SH-SY5Y (cell line): ENCODE data around the gene NR3C1.
A peak's percentile ranks its signal among the peaks of the same experiment; 100 is the strongest.

Experiments used
- GATA2 ChIP-seq: IDR thresholded peaks from 2 replicates; pipeline ENCODE4 v1.6.1; 2011; ENCODE audit warnings: mild to moderate bottlenecking, low read depth, low read length
- GATA3 ChIP-seq: IDR thresholded peaks from 2 replicates; pipeline ENCODE4 v1.6.1; 2011; ENCODE audit warnings: low read depth, mild to moderate bottlenecking, low read length, moderate library complexity

Gene NR3C1

GRCh38 chr5:143403593-143404415, at the start of gene NR3C1:
TSS of gene NR3C1 (minus strand) at chr5:143403686. CDS start at chr5:143400839, 2,847 bp downstream.
- TF ChIP-seq GATA2 (no peak), GATA3 (no peak)

- no peak for TF ChIP-seq GATA2
- no peak for TF ChIP-seq GATA3
Measured at GRCh38 chr5:143449772-143450171, 46.3 kb upstream of the NR3C1 start.

- no peak for TF ChIP-seq GATA3
Measured at GRCh38 chr5:143448518-143448917, 45.0 kb upstream of the NR3C1 start.

- TF ChIP-seq GATA2 = no peak
- no peak for TF ChIP-seq GATA3
Measured at GRCh38 chr5:143447983-143448382, 44.5 kb upstream of the NR3C1 start.

GRCh38 chr5:143446535-143447226, 43.2 kb upstream of the NR3C1 start:
- TF ChIP-seq GATA3 (no peak), GATA2 (no peak)

- TF ChIP-seq GATA2 = no peak
- TF ChIP-seq GATA3 = no peak
Measured at GRCh38 chr5:143445776-143446175, 42.3 kb upstream of the NR3C1 start.

GRCh38 chr5:143443330-143443729, 39.8 kb upstream of the NR3C1 start:
- no peak for TF ChIP-seq GATA2
- TF ChIP-seq GATA3 = no peak

- TF ChIP-seq GATA3 = no peak
- no peak for TF ChIP-seq GATA2
Measured at GRCh38 chr5:143442385-143442784, 38.9 kb upstream of the NR3C1 start.

- TF ChIP-seq GATA3 (peak; percentile 94), GATA2 (peak; percentile 98)
Measured at GRCh38 chr5:143440448-143441115, 37.1 kb upstream of the NR3C1 start.

- TF ChIP-seq GATA3 (no peak), GATA2 (no peak)
Measured at GRCh38 chr5:143437666-143438273, 34.3 kb upstream of the NR3C1 start.

- TF ChIP-seq GATA3 (no peak), GATA2 (no peak)
Measured at GRCh38 chr5:143436871-143437270, 33.4 kb upstream of the NR3C1 start.

GRCh38 chr5:143435210-143435657, 31.7 kb upstream of the NR3C1 start:
- TF ChIP-seq GATA2 (no peak), GATA3 (no peak)

- TF ChIP-seq GATA2 = peak; percentile 90
- peak; percentile 81 for TF ChIP-seq GATA3
Measured at GRCh38 chr5:143434261-143435209, 31.0 kb upstream of the NR3C1 start.
